ENCODE results near the gene HARS1. TPM values are rescaled to one million over a fixed set of nuclear protein-coding genes. Genes with fewer than 3 reads are reported as not detected.

HARS1 gene
- total and polyA plus RNA-seq, 2 of the 13 experiments (the other 11 are each of a cell fraction or from before 2014, with no cell fraction given) = 36.9 to 66.2 TPM

GRCh38 chr5:140639148-140639981, 51.8 kb downstream of the HARS1 start, which contains the start of gene TMCO6 (continued):
- TF ChIP-seq ZXDC (CRISPR knock-in tag; IDR thresholded peaks at IDR 0.05) (no peak), ZNF138 (CRISPR knock-in tag; IDR thresholded peaks at IDR 0.05; ENCODE audit: low read depth) (no peak), JUN (CRISPR knock-in tag; IDR thresholded peaks at IDR 0.05) (no peak; the same call in 1 of the 2 replicates), HMGXB4 (CRISPR knock-in tag; IDR thresholded peaks at IDR 0.05; ENCODE audit: borderline replicate concordance in 1 of 2, low read depth in 1 of 2) (peak; percentile 79 to 85; a peak in 3 of 4 replicates), ZNF20 (CRISPR knock-in tag; IDR thresholded peaks at IDR 0.05) (no peak), IKZF5 (CRISPR knock-in tag; IDR thresholded peaks at IDR 0.05) (peak; percentile 74), ZNF576 (CRISPR knock-in tag; IDR thresholded peaks at IDR 0.05) (no peak), ZBTB44 (CRISPR knock-in tag; IDR thresholded peaks at IDR 0.05) (no peak), ZNF710 (CRISPR knock-in tag; IDR thresholded peaks at IDR 0.05; ENCODE audit: borderline replicate concordance) (peak; percentile 67; the same call in 1 of the 2 replicates), ZNF530 (CRISPR knock-in tag; IDR thresholded peaks at IDR 0.05; ENCODE audit: low read depth) (no peak), PHB2 (IDR thresholded peaks at IDR 0.05; ENCODE audit: partially characterized antibody) (no peak), LBX2 (CRISPR knock-in tag; IDR thresholded peaks at IDR 0.05; ENCODE audit: borderline replicate concordance) (peak; percentile 87; the same call in 1 of the 2 replicates), DDIT3 (CRISPR knock-in tag; IDR thresholded peaks at IDR 0.05) (no peak), RNF2 (conservative IDR thresholded peaks at IDR 0.05; ENCODE audit: low read depth) (no peak; the same call in 1 of the 2 replicates), ZNF589 (CRISPR knock-in tag; conservative IDR thresholded peaks at IDR 0.05) (peak; percentile 57), RFXAP (CRISPR knock-in tag; IDR thresholded peaks at IDR 0.05; ENCODE audit: borderline replicate concordance) (0 out of 2 replicates have a peak, but pooled peaks have one; percentile 43)
